Occipital lobe (tissue), 2 donors: Measurements from ENCODE around the gene CDK8. TPM values are rescaled to one million over a fixed set of nuclear protein-coding genes. Genes with fewer than 3 reads are reported as not detected.
"Not testable (repeated sequence)": the region's sequence is repeated elsewhere in the genome, so short reads cannot be mapped to it uniquely, and the experiment has no call there.

ENCODE experiments used
- DNase-seq: peaks from one replicate; lab custom pipeline; 2025; lab: John Stamatoyannopoulos, UW
- total RNA-seq: library from RNA; depleted of rRNA; stranded (reverse); fragments of >200 nt; gene quantifications from one replicate; pipeline ENCODE4 v1.2.3, GENCODE V29; 2014

The CDK8 gene
- total RNA-seq, result 57.4 TPM

DNA sequence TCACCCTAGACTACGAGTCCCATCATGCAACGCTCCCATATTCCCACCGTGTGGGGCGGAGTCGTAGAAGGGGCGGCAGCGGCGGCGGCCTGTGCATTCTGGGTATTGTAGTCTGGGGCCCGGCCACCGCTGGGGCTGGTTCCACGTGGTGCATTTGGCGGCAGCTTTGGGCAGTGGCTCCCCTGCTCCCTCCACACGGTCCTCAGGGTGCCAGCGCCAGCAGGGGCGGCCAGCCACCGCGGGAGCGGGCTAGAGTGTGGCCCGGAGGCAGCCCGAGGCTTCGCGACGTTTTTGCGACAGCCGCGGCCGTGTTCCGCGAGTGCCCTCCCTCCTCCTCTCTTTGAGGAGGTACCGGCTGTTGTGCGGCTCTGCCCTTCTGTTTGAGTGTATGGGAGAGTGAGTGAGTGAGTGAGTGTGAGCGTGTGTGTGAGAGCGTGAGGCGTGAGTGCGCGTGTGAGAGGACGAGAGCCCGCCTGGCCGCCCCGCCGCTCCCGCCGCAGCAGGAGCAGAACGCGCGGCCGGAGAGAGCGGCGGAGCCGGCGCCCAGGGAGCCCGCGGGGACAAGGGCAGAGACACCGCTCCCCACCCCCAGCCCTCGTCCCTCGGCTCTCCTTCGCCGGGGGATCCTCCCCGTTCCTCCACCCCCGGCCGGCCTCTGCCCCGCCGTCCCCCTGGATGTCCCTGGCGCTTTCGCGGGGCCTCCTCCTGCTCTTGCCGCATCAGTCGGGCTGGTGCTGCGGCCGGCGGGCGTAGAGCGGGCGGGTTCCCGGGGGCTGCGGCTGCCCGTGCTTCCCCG, at the start of gene CDK8:
Gene CDK8 (plus strand): TSS at position 343 of the 796 bp plus-strand sequence. CDS start 513 bp downstream, outside the sequence.
- DNase-seq, result peak; percentile 93

DNA sequence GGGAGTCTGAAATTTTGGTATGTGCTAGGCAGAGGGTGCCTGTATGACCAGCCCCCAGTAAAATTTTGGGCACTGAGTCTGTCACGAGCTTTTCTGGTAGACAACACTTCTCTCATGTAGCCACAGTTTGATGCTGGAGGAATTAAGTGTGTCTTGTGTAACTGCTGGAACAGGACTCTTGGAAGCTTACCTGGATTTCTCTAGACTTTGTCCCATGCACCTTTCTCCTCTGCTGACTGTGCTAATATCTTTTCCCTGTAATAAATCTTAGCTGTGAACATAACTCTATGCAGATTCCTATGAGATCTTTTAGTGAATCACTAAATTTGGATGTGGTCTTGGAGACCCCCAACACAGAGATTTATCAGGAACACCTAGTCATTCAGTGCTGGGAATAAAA, 45.6 kb upstream of the CDK8 start:
- no peak for DNase-seq

DNA sequence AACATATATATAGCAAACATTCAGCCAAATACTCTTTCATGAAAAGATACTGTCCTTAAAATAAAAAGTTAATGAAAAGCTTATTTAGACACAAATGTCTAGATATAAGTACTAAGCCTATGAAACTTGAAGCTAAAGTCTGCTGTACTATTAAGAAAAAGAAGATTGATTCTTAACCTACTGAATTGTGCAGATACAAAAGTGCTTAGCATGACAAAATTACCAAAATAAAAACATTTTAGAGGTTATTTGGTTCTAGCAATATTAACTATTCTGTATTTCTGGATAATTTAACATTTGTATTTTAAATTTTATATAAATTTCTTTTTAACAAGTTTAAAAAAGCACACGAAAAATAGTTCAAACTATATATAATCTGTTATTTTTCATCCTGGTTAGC, 40.6 kb upstream of the CDK8 start:
- DNase-seq, result no peak

DNA sequence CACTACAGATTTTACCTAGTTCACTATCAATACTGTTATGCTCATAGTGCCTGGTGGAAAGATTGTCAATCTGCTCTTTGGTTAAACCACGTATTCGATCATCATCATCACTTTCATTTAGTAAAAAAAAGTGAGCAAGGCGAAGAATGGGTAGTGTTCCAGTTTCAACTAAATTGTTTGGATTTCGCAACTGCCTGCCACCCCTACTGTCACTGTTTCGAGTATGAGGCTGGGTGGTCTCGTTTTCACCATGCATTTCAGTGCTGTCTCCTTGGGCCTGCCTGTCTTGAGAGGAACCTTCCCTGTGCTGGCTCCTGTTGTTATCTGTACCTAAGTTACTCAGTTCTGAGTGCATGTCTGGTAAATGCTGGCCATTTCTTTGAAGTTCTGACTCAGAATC, 39.9 kb upstream of the CDK8 start:
- DNase-seq, result no peak

GRCh38 chr13:26216042-26216441, 37.9 kb upstream of the CDK8 start:
- DNase-seq, result no peak

DNA sequence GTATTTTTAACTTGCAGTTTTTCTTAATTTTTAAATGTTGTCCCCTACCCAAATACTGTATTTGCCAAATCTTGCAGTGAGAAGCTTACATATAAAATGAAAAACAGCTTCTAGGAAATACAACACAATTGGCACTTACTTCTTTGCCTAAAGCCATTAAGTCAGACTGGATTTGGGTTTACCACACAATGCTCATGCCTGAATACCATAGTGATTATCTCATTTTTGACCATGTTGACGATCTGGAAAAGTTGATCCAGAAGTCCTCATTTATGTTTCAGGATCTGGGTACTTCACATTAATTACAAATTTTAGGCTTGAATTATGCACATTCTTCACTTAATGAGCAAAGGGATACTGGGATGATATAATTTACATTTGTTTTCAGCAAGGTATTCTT, 34.2 kb upstream of the CDK8 start:
- no peak for DNase-seq

GRCh38 chr13:26220575-26220974, 33.4 kb upstream of the CDK8 start:
- DNase-seq, result no peak

DNA sequence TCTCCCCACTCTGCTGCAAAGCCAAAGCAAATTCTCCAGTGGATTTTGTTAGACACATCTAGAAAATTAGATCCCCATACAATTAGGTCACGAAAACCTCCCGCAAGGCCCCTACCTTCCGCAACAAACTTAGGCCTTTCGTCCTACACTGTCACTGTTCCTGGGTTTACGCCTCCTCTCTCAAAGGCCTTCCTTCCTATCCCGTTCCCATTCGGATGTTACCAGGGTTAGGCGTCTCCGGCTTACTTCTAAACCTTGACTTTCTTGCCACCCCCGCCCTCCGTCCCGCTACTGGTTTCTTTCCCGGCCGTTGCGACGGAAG, 32.6 kb upstream of the CDK8 start:
- no peak for DNase-seq

DNA sequence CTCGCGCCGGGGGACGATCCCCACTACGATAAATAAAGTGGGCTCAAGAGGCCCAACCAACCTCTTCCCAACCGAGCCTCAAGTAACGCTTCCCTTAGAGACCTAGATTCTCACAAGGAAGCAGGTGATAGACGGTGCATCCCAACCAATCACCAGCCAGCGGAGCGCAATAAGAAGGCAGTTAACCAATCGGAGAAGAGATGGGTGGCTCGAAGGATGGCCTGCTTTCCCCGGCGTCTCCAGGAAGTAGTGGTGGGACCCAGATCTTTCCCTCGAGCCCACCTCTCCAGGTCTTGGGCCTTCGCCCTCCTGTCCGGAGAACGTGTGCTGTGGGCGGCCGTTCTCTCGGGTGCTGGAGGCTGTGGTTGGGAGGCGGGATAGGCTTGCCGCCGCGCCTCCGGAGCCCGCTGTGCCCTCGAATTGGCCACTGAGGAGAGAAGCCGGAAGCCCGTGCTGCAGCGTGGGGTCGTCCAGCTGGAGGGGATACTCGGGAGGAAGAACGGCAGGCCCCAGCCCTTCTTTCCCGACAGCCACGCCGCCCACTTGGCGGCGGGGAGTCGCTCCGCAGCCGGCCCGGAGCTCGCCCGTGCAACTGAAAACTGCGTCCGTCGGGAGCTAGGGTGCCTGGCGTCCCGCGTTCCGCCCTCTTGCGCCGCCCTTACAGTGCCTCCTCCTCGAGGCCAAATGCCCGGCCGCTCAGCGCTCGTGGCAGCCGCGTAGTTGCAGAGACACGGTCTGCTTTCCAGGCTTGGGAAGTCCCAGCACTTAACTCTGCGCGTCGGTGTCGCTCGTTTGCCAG, 32.0 kb upstream of the CDK8 start, which contains the start of gene RNF6:
Gene RNF6 (minus strand): TSS at position 594 of the 799 bp plus-strand sequence. CDS start 2,665 bp downstream, outside the sequence.
- peak; percentile 92 for DNase-seq

DNA sequence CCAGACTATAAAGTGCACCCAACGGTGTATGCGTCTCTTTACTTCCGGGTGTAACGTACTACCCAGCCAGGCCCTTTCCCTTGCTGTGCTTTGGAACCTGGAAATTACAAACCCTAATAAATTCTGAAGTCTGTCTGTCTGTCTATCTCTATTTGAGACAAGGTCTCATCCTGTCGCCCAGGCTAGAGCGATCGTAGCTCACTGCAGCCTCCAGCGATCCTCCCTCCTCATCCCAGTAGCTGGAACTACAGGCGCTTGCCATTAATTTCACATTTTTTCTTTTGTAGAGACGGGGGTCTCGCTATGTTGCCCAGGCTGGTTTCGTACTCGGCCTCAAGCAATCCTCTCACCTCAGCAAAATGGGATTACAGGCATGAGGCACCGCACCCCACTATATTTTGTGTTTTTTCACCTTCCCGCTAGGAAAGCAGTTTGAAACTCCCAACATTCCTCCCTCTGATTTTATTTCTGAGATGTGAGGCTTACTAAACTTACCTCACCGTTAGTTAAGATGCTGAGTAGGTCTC, 31.3 kb upstream of the CDK8 start:
- peak; percentile 48 for DNase-seq

GRCh38 chr13:26225896-26226617, 27.9 kb upstream of the CDK8 start:
- DNase-seq, result no peak

DNA sequence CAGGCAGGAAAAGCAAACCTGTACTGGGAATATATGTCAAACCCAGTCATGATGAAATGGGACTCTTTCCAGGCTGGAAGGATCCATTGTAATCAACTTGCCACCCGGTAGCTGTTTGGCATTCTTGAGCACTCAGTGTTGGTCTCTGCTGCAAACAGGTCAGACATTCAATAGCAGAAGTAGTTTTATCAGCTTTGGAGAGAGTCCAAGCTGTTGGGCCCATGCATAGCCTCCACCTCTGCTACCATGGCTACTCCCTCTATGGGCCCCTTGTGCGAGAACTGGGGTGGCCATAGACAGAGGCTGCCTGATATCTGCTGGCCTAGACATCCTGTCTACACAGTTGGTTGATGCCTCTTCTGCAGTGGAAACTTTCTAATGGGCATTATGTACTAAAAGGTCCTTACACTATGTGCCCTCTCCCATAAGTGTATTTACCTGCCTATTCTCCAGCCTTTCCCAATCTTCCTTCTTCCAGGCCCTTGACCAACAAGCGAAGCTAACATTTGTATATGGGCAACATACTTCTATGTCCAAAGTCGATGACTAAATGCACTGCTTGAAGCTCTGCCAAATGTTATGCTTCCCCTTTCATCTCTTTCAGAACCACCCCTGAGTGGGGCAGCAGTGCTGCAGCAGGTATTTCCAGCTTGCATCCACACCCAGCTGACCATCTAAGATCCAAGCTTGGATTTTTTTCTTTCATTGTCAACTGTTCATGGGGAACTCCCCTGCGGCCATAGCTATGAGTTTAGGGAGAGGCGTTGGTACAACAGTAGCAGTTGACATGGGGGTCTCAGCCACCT, 26.6 kb upstream of the CDK8 start:
- no peak for DNase-seq

GRCh38 chr13:26228096-26228495, 25.8 kb upstream of the CDK8 start:
- DNase-seq, result no peak

DNA sequence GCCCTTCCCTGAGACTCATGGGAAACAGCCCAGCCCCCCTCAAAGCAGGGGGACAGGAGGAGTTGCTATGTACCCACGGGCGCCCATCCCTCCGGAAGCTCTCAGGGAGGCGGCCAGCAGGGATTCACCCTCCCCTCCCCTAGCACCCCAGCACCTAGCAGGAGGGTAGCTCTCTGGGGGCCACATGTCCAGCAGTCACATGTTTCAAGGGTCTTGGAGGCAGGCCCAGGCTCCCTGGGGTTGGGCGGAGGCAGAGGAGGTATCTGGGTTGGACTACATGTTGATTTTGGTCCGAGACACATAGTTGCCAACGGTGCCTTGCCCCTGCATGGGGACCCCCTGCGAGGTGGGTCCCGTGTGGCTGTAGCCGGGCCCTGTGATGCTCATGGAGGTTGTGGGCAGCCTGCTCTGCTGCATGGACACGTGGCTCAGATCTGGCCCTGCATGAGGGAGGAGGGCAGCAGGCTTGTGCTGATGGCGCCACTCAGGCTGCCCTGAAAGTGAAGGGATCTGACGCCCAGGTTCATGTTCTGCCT, 24.8 kb upstream of the CDK8 start:
- no peak for DNase-seq

DNA sequence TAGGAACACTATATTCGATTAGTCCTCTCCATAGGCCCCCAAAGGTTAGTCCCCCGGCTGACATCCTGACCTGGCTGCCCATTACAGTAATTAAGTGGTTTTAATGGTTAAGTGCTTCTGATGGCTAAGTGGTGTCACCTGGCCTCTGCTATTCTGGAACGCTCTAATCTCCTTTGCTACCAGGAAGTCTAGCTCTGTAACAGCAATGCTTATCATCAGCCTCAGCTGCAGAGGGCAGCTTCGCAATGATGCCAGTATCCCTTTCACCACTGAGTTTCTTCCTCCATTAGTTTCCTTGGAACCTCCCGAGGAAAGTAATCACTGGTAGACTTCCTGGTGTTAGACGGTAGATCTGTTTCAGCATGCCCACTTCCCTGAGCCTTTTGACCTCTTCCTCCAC, 23.2 kb upstream of the CDK8 start:
- no peak for DNase-seq

DNA sequence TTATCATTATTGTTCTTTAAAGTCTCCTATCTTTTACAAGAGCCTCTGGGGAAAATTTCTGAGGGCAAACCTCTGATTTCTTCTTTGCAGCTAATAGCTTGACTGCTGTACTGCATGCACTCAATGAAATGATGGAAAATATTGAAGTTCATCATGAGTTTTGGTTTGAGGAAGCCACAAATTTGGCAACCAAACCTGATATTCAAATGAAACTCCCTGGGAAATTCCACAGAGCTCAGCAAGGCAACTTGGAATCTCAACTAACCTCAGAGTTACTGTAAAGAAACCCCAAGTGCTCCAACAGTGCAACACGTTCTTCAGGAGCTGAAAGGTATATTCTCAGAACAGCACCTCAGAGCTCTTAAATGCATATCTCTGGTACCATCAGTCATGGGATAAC, 17.6 kb upstream of the CDK8 start:
- DNase-seq, result no peak

GRCh38 chr13:26246154-26246553, 7.8 kb upstream of the CDK8 start:
- no peak for DNase-seq

DNA sequence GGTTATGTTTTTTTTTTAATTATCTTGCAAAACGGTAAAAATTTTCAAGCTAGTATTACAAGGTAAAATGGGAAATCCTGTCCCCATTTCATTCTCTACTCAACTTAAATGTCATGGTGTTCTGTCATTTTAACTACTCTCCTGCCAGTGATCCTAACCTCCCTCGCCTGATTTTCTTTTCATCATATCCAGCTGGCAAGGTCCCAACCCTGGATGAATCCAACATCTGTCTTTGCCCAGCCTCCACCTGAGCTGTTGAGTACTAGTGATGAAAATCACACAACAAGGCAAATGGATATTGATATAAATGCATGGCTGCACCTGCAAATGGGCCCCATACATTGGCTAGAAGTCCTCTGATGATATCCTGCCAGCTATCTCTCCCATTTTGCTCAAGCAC, 6.9 kb upstream of the CDK8 start:
- DNase-seq, result no peak

DNA sequence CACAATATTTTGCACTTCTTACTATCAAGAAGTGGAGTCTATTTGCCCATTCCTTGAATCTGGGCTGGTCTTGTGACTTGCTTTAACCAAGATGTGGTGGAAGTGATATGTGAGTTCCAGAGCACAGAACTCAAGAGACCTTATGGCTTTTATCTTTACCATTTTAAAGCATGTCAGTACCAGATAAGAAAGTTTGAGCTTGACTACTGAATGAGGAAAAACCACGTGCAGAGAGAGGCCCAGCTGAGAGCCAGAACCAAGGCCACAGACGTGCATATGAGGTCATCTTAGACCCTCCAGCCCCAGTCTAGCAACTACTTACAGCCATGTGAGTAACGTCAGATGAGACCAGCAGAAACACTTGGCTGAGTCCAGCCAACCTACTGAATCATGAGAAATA, 6.3 kb upstream of the CDK8 start:
- DNase-seq, result no peak

DNA sequence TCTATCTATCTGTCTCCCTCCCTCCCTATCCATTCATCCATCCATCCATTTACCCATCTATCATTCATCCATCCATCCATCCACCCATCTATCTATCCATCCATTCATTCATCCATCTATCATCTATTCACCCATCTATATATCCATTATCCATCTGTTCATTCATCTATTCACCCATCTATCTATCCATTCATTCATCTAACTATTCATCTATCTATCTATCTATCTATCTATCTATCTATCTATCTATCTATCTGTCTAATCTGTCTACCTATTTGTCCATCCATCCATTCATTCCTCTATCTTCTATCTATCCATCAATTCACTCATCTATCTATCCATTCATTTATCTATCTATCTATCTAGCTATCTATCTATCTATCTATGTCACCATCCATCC, 4.4 kb upstream of the CDK8 start:
- no peak for DNase-seq

DNA sequence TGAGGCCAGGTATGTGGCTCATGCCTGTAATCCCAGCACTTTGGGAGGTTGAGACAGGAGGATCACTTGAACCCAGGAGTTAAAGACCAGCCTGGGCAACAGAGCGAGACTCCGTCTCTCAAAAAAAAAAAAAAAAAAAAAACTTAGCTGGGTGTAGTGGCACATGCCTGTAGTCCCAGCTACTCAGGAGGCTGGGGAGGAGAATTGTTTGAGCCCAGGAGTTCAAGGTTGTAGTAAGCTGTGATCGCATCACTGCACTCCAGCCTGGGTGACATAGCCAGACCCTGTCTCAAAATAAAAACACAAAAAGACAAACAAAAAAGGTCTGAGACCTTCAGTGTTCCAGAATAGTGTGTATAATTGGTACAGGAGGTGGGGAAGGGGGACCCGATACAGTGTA, 1.9 kb upstream of the CDK8 start:
- DNase-seq, result not testable (repeated sequence)
